Measurements from ENCODE around the gene RPL10. TPM values are rescaled to one million over a fixed set of nuclear protein-coding genes. Genes with fewer than 3 reads are reported as not detected.

Gene RPL10
- total and polyA plus RNA-seq, 11 donors, result 1,381 to 5,995 (median 2,140) TPM

DNA sequence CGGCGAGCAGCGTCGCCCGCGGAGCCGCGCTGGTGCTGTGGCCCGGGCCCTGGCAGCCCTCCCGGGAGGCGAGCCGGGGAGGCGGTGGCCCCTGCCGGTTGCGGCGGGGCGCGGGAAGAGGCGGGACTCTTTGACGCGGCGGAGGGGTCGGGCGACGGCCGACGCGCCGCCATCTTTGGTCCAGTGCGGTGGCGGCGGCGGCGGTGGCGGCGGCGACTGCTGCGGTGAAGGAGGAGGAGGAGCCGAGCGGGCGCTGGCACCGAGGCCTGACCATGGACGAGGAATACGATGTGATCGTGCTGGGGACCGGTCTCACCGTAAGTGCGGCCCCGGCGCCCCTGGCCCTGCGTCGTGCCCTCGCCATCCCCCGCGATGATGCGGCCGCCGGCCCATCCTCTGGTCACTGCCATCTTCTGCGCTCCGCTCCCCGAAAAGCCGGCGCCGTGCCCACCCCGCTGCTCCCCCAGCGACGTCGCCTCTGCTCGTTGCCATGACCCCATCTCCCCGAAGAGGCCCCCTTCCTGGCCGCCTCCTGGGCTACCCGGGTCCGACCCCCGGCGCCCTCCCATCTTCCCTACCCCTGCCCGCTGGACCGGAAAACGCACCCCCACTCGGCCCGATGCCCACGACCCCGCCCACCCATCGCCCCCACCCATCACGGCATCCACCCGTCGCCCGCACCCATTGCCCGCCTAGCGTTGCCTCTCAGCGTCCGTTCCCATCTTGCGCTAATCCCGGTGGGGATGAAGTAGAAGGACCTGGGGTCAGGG is 39.0 kb downstream of the RPL10 start, which contains the start of gene GDI1:
Gene GDI1, plus strand, starts transcription at position 172 of the 770 bp plus-strand sequence. Its CDS starts 101 bp downstream, at position 273.
- Histone ChIP-seq H3K4me1 (peaks cover 0 to 16% (median 4%) of the 10 kb centered on the region in 12 donors), H3K27me3 (no peaks in the 10 kb centered on the region), H3K4me3 (peak within 1 kb of the TSS; percentile 60 to 96 (median 78)), H3K9me3 (no peaks in the 10 kb centered on the region), H3K27ac (peak within 1 kb of the TSS; percentile 83 to 96 (median 87)), H3K36me3 (peaks cover 0 to 51% (median 30%) of the 10 kb centered on the region in 9 donors)
- DNase-seq (peak; percentile 60 to 82 (median 68)), ATAC-seq (peak in 3 of 4 donors; percentile 36 to 66 (median 48))
- intact Hi-C loops (cut with DNase I), result loop anchor here in 5 of 10 donors (2.0 to 10.0 kb wide), 5 partner anchors 24 to 80 kb away; partner anchors contain the start of genes EMD (in 1 of the 5), FAM3A (in 1 of the 5), FLNA (in 1 of the 5) and LAGE3 (in 1 of the 5)
- TF ChIP-seq POLR2A (IDR thresholded peaks at IDR 0.05), result peak in 1 of 2 donors; percentile 41
- TF ChIP-seq, protein P1, sequence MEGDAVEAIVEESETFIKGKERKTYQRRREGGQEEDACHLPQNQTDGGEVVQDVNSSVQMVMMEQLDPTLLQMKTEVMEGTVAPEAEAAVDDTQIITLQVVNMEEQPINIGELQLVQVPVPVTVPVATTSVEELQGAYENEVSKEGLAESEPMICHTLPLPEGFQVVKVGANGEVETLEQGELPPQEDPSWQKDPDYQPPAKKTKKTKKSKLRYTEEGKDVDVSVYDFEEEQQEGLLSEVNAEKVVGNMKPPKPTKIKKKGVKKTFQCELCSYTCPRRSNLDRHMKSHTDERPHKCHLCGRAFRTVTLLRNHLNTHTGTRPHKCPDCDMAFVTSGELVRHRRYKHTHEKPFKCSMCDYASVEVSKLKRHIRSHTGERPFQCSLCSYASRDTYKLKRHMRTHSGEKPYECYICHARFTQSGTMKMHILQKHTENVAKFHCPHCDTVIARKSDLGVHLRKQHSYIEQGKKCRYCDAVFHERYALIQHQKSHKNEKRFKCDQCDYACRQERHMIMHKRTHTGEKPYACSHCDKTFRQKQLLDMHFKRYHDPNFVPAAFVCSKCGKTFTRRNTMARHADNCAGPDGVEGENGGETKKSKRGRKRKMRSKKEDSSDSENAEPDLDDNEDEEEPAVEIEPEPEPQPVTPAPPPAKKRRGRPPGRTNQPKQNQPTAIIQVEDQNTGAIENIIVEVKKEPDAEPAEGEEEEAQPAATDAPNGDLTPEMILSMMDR (IDR thresholded peaks at IDR 0.05), result no peak
- 0 to 51% (median 21%) methylated on average over 67 to 92 of the region's 93 CpGs for WGBS, 4 donors

DNA sequence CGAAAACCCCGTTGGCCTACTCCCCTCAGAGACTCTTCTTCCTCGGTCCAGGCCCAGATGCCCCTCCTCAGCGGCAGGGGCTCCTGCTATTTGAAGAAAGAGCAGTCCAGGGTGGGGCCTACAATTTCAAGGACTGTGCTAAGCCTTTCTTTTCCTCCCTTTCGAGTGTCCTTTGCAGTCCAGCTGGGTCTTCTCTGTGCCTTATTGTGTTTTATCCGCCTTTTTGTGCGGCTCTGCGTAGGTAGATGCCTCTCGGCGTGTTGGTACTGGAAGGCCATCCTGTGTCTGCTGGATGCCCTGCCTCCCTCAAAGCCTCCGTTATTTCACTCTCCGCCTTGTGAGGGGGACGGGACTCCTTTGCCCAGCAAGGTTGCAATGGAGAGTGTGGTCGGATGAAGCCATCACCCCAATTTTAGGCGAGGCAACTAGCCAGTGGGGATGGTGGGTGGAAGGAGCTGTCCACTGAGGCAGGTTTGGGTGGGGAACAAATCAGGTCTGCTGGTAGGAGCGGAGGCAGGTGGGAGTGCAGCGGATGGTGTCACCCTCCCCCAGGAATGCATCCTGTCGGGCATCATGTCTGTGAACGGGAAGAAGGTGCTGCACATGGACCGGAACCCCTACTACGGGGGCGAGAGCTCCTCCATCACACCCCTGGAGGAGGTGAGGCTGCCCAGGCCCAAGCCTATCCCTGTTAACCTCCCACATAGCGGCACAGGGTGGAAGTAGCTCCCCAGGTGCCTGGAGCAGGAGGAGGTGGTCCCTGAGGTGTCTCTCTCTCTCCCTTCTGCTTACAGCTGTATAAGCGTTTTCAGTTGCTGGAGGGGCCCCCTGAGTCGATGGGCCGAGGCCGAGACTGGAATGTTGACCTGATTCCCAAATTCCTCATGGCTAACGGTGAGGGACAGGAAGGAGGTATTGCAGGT is 40.1 kb downstream of the RPL10 start:
- intact Hi-C loops (cut with DNase I), result loop anchor here in 5 of 10 donors (2.0 to 10.0 kb wide), 5 partner anchors 25 to 79 kb away; partner anchors contain the start of genes EMD (in 1 of the 5), FAM3A (in 1 of the 5), FLNA (in 1 of the 5) and LAGE3 (in 1 of the 5)
- peaks cover 0 to 46% (median 30%) of the 10 kb centered on the region in 9 donors for H3K36me3 ChIP-seq

DNA sequence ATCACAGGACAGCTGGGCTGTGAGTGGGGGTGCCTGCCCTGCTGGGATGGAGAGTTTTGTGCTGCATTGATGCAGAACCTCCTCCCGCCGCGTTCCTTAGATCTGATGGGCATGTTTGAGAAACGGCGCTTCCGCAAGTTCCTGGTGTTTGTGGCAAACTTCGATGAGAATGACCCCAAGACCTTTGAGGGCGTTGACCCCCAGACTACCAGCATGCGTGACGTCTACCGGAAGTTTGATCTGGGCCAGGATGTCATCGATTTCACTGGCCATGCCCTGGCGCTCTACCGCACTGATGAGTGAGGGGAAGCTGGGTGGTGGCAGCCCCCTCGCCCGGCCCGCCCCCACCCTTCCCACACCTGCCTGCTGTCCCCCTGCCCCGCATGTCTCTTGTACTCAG is 41.7 kb downstream of the RPL10 start:
- ATAC-seq, result no peak
- Histone ChIP-seq H3K36me3 (peaks cover 0 to 38% (median 29%) of the 10 kb centered on the region in 9 donors), H3K4me3 (no peak overlapping the region), H3K9me3 (no peaks in the 10 kb centered on the region), H3K4me1 (peaks cover 0 to 24% (median 11%) of the 10 kb centered on the region in 12 donors), H3K27me3 (no peaks in the 10 kb centered on the region), H3K27ac (no peak overlapping the region)
- WGBS, 4 donors, result 87 to 90% (median 88%) methylated on average over 18 of the region's 18 CpGs
- no peak for DNase-seq
- TF ChIP-seq POLR2A (IDR thresholded peaks at IDR 0.05), result no peak
- TF ChIP-seq, protein P1 (IDR thresholded peaks at IDR 0.05), result no peak
- intact Hi-C loops (cut with DNase I), result loop anchor here in 4 of 10 donors (5.0 to 10.0 kb wide), 5 partner anchors 37 to 77 kb away; partner anchors contain the start of genes EMD (in 1 of the 4), FAM3A (in 1 of the 4), FLNA (in 1 of the 4) and LAGE3 (in 1 of the 4)

More for the DNA sequence above, 40.1 kb downstream of the RPL10 start:
- Histone ChIP-seq H3K27ac (peak overlapping the region in 9 of 12 donors; percentile 24 to 94 (median 87)), H3K4me3 (peak overlapping the region in 11 of 12 donors; percentile 60 to 96 (median 77)), H3K27me3 (no peaks in the 10 kb centered on the region), H3K9me3 (no peaks in the 10 kb centered on the region), H3K4me1 (peaks cover 0 to 16% (median 4%) of the 10 kb centered on the region in 12 donors)
- TF ChIP-seq, protein P1 (IDR thresholded peaks at IDR 0.05), result no peak
- no peak for TF ChIP-seq POLR2A (IDR thresholded peaks at IDR 0.05)
- WGBS, 4 donors, result 29 to 64% (median 49%) methylated on average over 23 to 28 of the region's 28 CpGs
- DNase-seq, result no peak
- ATAC-seq, result no peak

Data from heart left ventricle (tissue), 16 donors.